Iris pigment epithelial cell (primary cell): ENCODE measurements around the gene ZFP42.
"Not testable (repeated sequence)": the region's sequence is repeated elsewhere in the genome, so short reads cannot be mapped to it uniquely, and the experiment has no call there.

Experiments used
- DNase-seq: peaks from one replicate; pipeline ENCODE4 v3.0.0-alpha.2; 2011; ENCODE audit warnings: low read depth

Gene ZFP42

GRCh38 chr4:188021548-188022249, 26.1 kb downstream of the ZFP42 start:
- peak; percentile 11 for DNase-seq

GRCh38 chr4:188023682-188024081, 28.1 kb downstream of the ZFP42 start:
- DNase-seq, result no peak

GRCh38 chr4:188025476-188025875, 29.9 kb downstream of the ZFP42 start:
- DNase-seq, result no peak

- no peak for DNase-seq
Observed at GRCh38 chr4:188029114-188029513, 33.5 kb downstream of the ZFP42 start.

- DNase-seq, result no peak
Observed at GRCh38 chr4:188030401-188030800, 34.8 kb downstream of the ZFP42 start.

- DNase-seq, result no peak
Observed at GRCh38 chr4:188031751-188032150, 36.2 kb downstream of the ZFP42 start.

- no peak for DNase-seq
Observed at GRCh38 chr4:188032170-188032569, 36.6 kb downstream of the ZFP42 start.

- no peak for DNase-seq
Observed at GRCh38 chr4:188032583-188032982, 37.0 kb downstream of the ZFP42 start.

GRCh38 chr4:188037003-188037713, 41.6 kb downstream of the ZFP42 start:
- no peak for DNase-seq

- DNase-seq, result no peak
Observed at GRCh38 chr4:188041721-188042120, 46.1 kb downstream of the ZFP42 start.

- DNase-seq, result no peak
Observed at GRCh38 chr4:188042191-188042590, 46.6 kb downstream of the ZFP42 start.

- DNase-seq, result no peak
Observed at GRCh38 chr4:188043154-188043553, 47.6 kb downstream of the ZFP42 start.

GRCh38 chr4:188045461-188045860, 49.9 kb downstream of the ZFP42 start:
- DNase-seq, result not testable (repeated sequence)

GRCh38 chr4:188046657-188047056, 51.1 kb downstream of the ZFP42 start:
- no peak for DNase-seq

- DNase-seq, result no peak
Observed at GRCh38 chr4:188053302-188053701, 57.7 kb downstream of the ZFP42 start.
